Calu3 (cell line): ENCODE measurements around the gene STEAP2. TPM values are rescaled to one million over a fixed set of nuclear protein-coding genes. Genes with fewer than 3 reads are reported as not detected.
"Not testable (repeated sequence)": the region's sequence is repeated elsewhere in the genome, so short reads cannot be mapped to it uniquely, and the experiment has no call there.

ENCODE experiments used
- BruUV-seq: library from RNA; stranded (reverse); fragments of 400-500 nt; replicated peaks from 2 replicates; lab custom pipeline; 2021; lab: Mats Ljungman, UMichigan
- CTCF ChIA-PET: fragments of 300-600 bp; sonication (Branson Sonifier 250); formaldehyde crosslinking; loops from one replicate; lab custom pipeline; 2022; ENCODE audit warnings: antibody characterized with exemption; lab: Charles Lee
- DNase-seq: peaks from one replicate; pipeline ENCODE4 v3.0.0; 2022
- H3K27ac Mint-ChIP-seq: one replicate; pipeline ENCODE4 v1.8.0; 2022; ENCODE audit warnings: mixed read lengths; ENCODE audit not compliant: unreplicated experiment
- H3K27me3 Mint-ChIP-seq: one replicate; pipeline ENCODE4 v1.8.0; 2022; ENCODE audit warnings: mixed read lengths; ENCODE audit not compliant: unreplicated experiment
- H3K36me3 Mint-ChIP-seq: one replicate; pipeline ENCODE4 v1.8.0; 2022; ENCODE audit warnings: mild to moderate bottlenecking, moderate library complexity, mixed read lengths; ENCODE audit not compliant: insufficient read depth, unreplicated experiment
- H3K4me1 Mint-ChIP-seq: one replicate; pipeline ENCODE4 v1.8.0; 2022; ENCODE audit warnings: mild to moderate bottlenecking, low read depth, mixed read lengths; ENCODE audit not compliant: unreplicated experiment
- H3K4me3 Mint-ChIP-seq: one replicate; pipeline ENCODE4 v1.8.0; 2022; ENCODE audit warnings: mild to moderate bottlenecking, low read depth, moderate library complexity, mixed read lengths; ENCODE audit not compliant: unreplicated experiment
- H3K9me3 Mint-ChIP-seq: one replicate; pipeline ENCODE4 v1.8.0; 2022; ENCODE audit warnings: low read depth, mixed read lengths; ENCODE audit not compliant: unreplicated experiment
- intact Hi-C: fragments of 100-400 bp; cut with micrococcal nuclease; formaldehyde crosslinking; loops from one replicate; pipeline ENCODE4 v1.10.0; 2022; ENCODE audit not compliant: unreplicated experiment
- total RNA-seq: library from RNA; stranded (reverse); gene quantifications from 2 replicates; pipeline ENCODE4 v1.2.3, GENCODE V29; 2022
- TF ChIP-seq, protein P1 (sequence below): fragments of 200-600 bp; IDR thresholded peaks from one replicate; pipeline ENCODE4 v1.8.0; 2022; ENCODE audit warnings: antibody characterized with exemption; ENCODE audit not compliant: unreplicated experiment

The STEAP2 gene
- total RNA-seq, 1 experiment from 2014 or later: 38.5 TPM

DNA sequence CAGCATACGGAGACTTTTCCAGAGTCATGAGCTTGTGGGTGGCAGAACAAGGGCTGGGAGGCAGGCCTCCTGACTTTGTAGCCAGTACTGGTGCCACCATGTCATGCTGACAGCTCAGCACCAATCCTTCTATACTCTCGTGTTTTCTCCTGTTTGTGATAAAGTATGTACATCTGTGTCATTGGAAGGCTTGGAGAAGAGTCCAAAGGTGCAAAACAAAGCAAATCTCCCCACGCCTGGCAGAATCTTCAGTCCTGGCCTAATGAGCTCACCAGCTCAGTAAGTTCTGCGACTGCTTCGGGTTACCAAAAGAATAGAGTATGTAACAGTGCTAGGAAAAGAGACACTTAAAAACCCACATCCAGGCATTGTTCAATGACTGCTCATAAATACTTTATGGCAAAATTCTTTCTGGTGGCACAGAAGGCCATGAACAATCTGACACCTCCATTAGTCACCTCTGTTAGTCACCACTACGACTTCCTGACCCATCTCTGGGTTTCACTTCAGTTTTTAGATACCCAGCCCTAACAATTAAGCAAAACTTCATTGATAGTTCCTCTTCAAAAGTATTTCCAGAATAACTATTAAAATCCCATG is 32.8 kb upstream of the STEAP2 start:
- CTCF ChIA-PET: interaction anchor here (0.7 to 0.9 kb wide), 3 partner anchors 9 to 80 kb away, joined by 3 to 4 read pairs (median 3); partner anchors contain the start of gene STEAP2
- TF ChIP-seq, protein P1, sequence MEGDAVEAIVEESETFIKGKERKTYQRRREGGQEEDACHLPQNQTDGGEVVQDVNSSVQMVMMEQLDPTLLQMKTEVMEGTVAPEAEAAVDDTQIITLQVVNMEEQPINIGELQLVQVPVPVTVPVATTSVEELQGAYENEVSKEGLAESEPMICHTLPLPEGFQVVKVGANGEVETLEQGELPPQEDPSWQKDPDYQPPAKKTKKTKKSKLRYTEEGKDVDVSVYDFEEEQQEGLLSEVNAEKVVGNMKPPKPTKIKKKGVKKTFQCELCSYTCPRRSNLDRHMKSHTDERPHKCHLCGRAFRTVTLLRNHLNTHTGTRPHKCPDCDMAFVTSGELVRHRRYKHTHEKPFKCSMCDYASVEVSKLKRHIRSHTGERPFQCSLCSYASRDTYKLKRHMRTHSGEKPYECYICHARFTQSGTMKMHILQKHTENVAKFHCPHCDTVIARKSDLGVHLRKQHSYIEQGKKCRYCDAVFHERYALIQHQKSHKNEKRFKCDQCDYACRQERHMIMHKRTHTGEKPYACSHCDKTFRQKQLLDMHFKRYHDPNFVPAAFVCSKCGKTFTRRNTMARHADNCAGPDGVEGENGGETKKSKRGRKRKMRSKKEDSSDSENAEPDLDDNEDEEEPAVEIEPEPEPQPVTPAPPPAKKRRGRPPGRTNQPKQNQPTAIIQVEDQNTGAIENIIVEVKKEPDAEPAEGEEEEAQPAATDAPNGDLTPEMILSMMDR: no peak
- peaks cover 6% of the 10 kb centered on the region for H3K36me3 Mint-ChIP-seq
- H3K4me1 Mint-ChIP-seq: peaks cover 24% of the 10 kb centered on the region
- no peaks in the 10 kb centered on the region for H3K27me3 Mint-ChIP-seq
- peak overlapping the region; percentile 27 for H3K4me3 Mint-ChIP-seq
- intact Hi-C loops: no loop called here
- peak overlapping the region; percentile 95 for H3K27ac Mint-ChIP-seq
- no peaks in the 10 kb centered on the region for H3K9me3 Mint-ChIP-seq
- DNase-seq: no peak
- TSS peak; percentile 73 for BruUV-seq

DNA sequence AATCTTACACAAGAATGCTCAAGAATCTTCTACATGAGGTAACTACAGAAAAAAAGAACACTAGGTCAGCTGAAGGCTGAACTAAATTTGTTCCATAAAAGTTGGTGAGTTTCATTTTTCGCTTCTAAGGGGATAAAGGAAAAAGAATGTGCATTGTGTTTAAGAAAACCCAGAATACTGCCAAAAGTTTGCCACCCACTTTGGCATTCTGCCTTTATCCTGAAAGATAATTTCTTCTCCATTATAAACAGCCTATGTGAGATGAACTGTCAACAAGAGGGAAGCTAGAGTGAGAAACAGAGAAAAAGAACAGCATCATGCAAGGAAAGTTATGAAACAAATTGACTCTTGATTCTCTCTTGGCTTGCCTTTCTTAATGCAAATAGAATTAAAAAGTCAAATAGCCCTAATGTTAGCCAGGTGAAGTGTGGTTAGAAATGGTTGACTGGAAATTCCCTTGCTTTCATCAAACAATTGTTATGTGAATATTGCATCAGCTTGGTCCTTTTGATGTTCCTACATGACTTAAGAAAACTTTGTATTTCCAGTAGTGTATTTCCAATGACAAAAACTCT is 31.4 kb upstream of the STEAP2 start:
- intact Hi-C loops: loop anchor here (2.0 kb wide), 2 partner anchors 33 to 57 kb away; no protein-coding TSS in a partner anchor
- H3K27me3 Mint-ChIP-seq: no peaks in the 10 kb centered on the region
- CTCF ChIA-PET: no interaction called here

DNA sequence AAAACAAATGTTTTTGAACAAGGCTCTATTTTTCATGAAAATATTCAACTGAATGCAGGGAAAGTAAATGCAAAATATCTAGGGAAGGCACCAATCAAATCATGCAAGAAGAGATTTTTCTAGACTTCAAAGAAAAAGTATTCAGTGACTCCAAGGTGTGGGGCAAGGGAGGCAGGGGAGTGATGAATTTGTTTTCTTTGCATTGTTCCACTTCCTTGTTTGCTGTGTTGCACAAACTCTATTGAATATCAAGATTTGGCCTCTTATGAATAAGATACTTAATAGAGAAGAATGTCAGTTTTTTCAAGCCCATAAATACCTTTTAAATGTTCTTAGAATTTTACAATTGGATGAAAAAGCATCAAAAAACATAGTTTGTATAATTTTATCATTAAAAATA is 30.9 kb upstream of the STEAP2 start:
- H3K27me3 Mint-ChIP-seq: no peaks in the 10 kb centered on the region
- peaks cover 12% of the 10 kb centered on the region for H3K36me3 Mint-ChIP-seq
- H3K4me3 Mint-ChIP-seq: no peak overlapping the region
- TF ChIP-seq, protein P1: no peak
- H3K4me1 Mint-ChIP-seq: peaks cover 18% of the 10 kb centered on the region
- no TSS peak for BruUV-seq
- CTCF ChIA-PET: no interaction called here
- H3K9me3 Mint-ChIP-seq: no peaks in the 10 kb centered on the region
- intact Hi-C loops: loop anchor here (2.0 kb wide), 2 partner anchors 32 to 56 kb away; no protein-coding TSS in a partner anchor
- no peak for DNase-seq
- peak overlapping the region; percentile 95 for H3K27ac Mint-ChIP-seq

More for the DNA sequence above, 31.4 kb upstream of the STEAP2 start:
- BruUV-seq: TSS peak; percentile 81
- H3K4me3 Mint-ChIP-seq: no peak overlapping the region
- no peaks in the 10 kb centered on the region for H3K9me3 Mint-ChIP-seq
- peaks cover 18% of the 10 kb centered on the region for H3K4me1 Mint-ChIP-seq
- TF ChIP-seq, protein P1: no peak
- H3K27ac Mint-ChIP-seq: peak overlapping the region; percentile 95
- peaks cover 12% of the 10 kb centered on the region for H3K36me3 Mint-ChIP-seq
- DNase-seq: no peak

DNA sequence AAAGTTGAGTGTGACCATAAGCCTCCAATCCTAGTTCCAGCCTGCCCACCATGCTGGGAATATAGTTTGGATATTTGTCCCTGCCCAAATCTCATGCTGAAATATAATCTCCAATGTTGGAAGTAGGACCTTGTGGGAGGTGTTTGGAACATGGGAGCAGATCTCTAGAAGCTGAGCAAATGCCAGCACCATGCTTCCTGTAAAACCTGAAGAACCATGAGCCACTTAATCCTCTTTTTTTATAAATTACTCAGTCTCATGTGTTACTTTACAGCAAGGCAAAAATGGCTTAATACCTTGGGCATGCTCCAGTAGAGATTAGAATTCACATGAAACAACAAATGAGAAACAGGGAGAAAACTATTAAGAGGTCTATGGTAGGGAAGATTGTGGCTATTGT is 30.1 kb upstream of the STEAP2 start:
- DNase-seq: no peak
- peak overlapping the region; percentile 95 for H3K27ac Mint-ChIP-seq
- peaks cover 12% of the 10 kb centered on the region for H3K36me3 Mint-ChIP-seq
- TF ChIP-seq, protein P1: no peak
- no TSS peak for BruUV-seq
- no peak overlapping the region for H3K4me3 Mint-ChIP-seq
- intact Hi-C loops: loop anchor here (2.0 kb wide), 2 partner anchors 31 to 55 kb away; no protein-coding TSS in a partner anchor
- H3K27me3 Mint-ChIP-seq: no peaks in the 10 kb centered on the region
- no peaks in the 10 kb centered on the region for H3K9me3 Mint-ChIP-seq
- peaks cover 18% of the 10 kb centered on the region for H3K4me1 Mint-ChIP-seq
- CTCF ChIA-PET: no interaction called here

DNA sequence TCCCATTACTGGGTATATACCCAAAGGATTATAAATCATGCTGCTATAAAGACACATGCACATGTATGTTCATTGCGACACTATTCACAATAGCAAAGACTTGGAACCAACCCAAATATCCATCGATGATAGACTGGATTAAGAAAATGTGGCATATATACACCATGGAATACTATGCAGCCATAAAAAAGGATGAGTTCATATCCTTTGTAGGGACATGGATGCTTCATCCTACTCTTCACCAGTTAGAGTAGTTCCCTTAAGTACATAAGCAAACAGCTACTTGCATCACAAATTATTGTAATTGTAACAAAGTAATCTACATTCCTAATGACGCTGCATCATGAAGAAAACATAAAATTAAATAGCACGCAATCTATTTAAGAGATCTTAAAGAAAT is 25.2 kb upstream of the STEAP2 start:
- H3K27me3 Mint-ChIP-seq, H3K4me3 Mint-ChIP-seq, DNase-seq, BruUV-seq, intact Hi-C loops, H3K9me3 Mint-ChIP-seq, H3K36me3 Mint-ChIP-seq, CTCF ChIA-PET, H3K27ac Mint-ChIP-seq: not testable (repeated sequence)
- peaks cover 23% of the 10 kb centered on the region for H3K4me1 Mint-ChIP-seq
